IMR-90 (cell line): Measurements from ENCODE around the gene NUP98. TPM values are rescaled to one million over a fixed set of nuclear protein-coding genes. Genes with fewer than 3 reads are reported as not detected.
A peak's percentile ranks its signal among the peaks of the same experiment; 100 is the strongest.

Source experiments
- ATAC-seq: fragments of 200-7000 bp; cut with Tn5 transposase; 2 replicates; pipeline ENCODE4 v1.9.1; 2020; ENCODE audit warnings: low read depth, mild to moderate bottlenecking, moderate library complexity
- BruUV-seq: library from RNA; stranded (reverse); fragments of 400-500 nt; replicated peaks from 2 replicates; lab custom pipeline; 2021; lab: Mats Ljungman, UMichigan
- CTCF ChIA-PET: fragments of 300-600 bp; formaldehyde crosslinking; extraction: SDS; loops from one replicate; lab custom pipeline; 2021; ENCODE audit warnings: antibody characterized with exemption; lab: Yijun Ruan, JAX
- POLR2A ChIA-PET: fragments of 300-600 bp; sonication (Branson Sonifier 250); formaldehyde crosslinking; loops from one replicate; lab custom pipeline; 2022; ENCODE audit warnings: antibody characterized with exemption; ENCODE audit not compliant: unreplicated experiment; lab: Charles Lee
- DNase-seq: peaks from one replicate; pipeline ENCODE4 v3.0.0; 2013
- H2AFZ ChIP-seq: replicated peaks from 2 replicates; pipeline ENCODE3; 2013; ENCODE audit warnings: low read length, mild to moderate bottlenecking; ENCODE audit not compliant: poor library complexity
- H2AK5ac ChIP-seq: 2 replicates; pipeline ENCODE4 v1.6.1; 2013; ENCODE audit warnings: low read depth, low read length, inconsistent platforms
- H2AK9ac ChIP-seq: replicated peaks from 2 replicates; pipeline ENCODE3; 2013; ENCODE audit warnings: mild to moderate bottlenecking, low read depth, low read length, moderate library complexity; ENCODE audit not compliant: poor library complexity
- H2BK120ac ChIP-seq: 2 replicates; pipeline ENCODE4 v1.6.1; 2013; ENCODE audit warnings: low read depth, low read length, inconsistent platforms
- H2BK15ac ChIP-seq: 3 replicates; pipeline ENCODE4 v1.6.1; 2013; ENCODE audit warnings: low read depth, low read length, inconsistent platforms
- H2BK20ac ChIP-seq: 2 replicates; pipeline ENCODE4 v1.6.1; 2013; ENCODE audit warnings: low read depth, mild to moderate bottlenecking, inconsistent platforms, low read length, moderate library complexity
- H2BK5ac ChIP-seq: 2 replicates; pipeline ENCODE4 v1.6.1; 2013; ENCODE audit warnings: mild to moderate bottlenecking, low read depth, low read length, inconsistent platforms; ENCODE audit not compliant: poor library complexity, severe bottlenecking
- H3K14ac ChIP-seq: replicated peaks from 2 replicates; pipeline ENCODE4 v1.6.1; 2013; ENCODE audit warnings: low read depth, low read length, inconsistent platforms
- H3K18ac ChIP-seq: 2 replicates; pipeline ENCODE4 v1.6.1; 2013; ENCODE audit warnings: low read depth, low read length, control low read depth
- H3K23ac ChIP-seq: 2 replicates; pipeline ENCODE4 v1.6.1; 2013; ENCODE audit warnings: low read depth, low read length, inconsistent platforms
- H3K27ac ChIP-seq: 2 replicates; pipeline ENCODE4 v1.5.1; 2013; ENCODE audit warnings: mild to moderate bottlenecking, control low read depth, low read length; ENCODE audit not compliant: insufficient read depth
- H3K27me3 ChIP-seq: 2 replicates; pipeline ENCODE4 v1.6.1; 2013; ENCODE audit warnings: low read length; ENCODE audit not compliant: control insufficient read depth, insufficient read depth
- H3K36me3 ChIP-seq: 2 replicates; pipeline ENCODE4 v1.6.1; 2013; ENCODE audit warnings: low read length, mixed read lengths; ENCODE audit not compliant: control insufficient read depth, insufficient read depth
- H3K4ac ChIP-seq: 2 replicates; pipeline ENCODE4 v1.6.1; 2013; ENCODE audit warnings: low read depth, low read length, inconsistent platforms
- H3K4me1 ChIP-seq: 2 replicates; pipeline ENCODE4 v1.6.1; 2013; ENCODE audit warnings: low read length, mixed read lengths; ENCODE audit not compliant: control insufficient read depth, insufficient read depth
- H3K4me2 ChIP-seq: 2 replicates; pipeline ENCODE4 v1.6.1; 2013; ENCODE audit warnings: low read depth, mild to moderate bottlenecking, control low read depth, low read length, moderate library complexity
- H3K4me3 ChIP-seq: 2 replicates; pipeline ENCODE4 v1.5.1; 2013; ENCODE audit warnings: low read depth, mild to moderate bottlenecking, control low read depth, low read length, moderate library complexity; ENCODE audit not compliant: insufficient read depth
- H3K56ac ChIP-seq: 2 replicates; pipeline ENCODE4 v1.6.1; 2013; ENCODE audit warnings: low read length, inconsistent platforms; ENCODE audit not compliant: insufficient read depth; ENCODE audit errors: extremely low read depth
- H3K79me1 ChIP-seq, 2 experiments: 2 replicates each; pipeline ENCODE4 v1.6.1; 2013; ENCODE audit warnings: low read length in 2 of 2, inconsistent platforms in 1 of 2, low read depth in 1 of 2
- H3K9ac ChIP-seq: 2 replicates; pipeline ENCODE4 v1.6.1; 2013; ENCODE audit warnings: low read depth, low read length, control low read depth
- H3K9me1 ChIP-seq: 2 replicates; pipeline ENCODE4 v1.6.1; 2013; ENCODE audit warnings: low read length, inconsistent platforms; ENCODE audit not compliant: insufficient read depth
- H3K9me3 ChIP-seq: 2 replicates; pipeline ENCODE4 v1.6.1; 2013; ENCODE audit warnings: low read length; ENCODE audit not compliant: control insufficient read depth, insufficient read depth
- H4K20me1 ChIP-seq: 2 replicates; pipeline ENCODE4 v1.6.1; 2013; ENCODE audit warnings: low read length, inconsistent platforms; ENCODE audit not compliant: insufficient read depth
- H4K5ac ChIP-seq: 2 replicates; pipeline ENCODE4 v1.6.1; 2013; ENCODE audit warnings: mild to moderate bottlenecking, low read depth, low read length, control low read depth
- H4K8ac ChIP-seq, 2 experiments: 2 replicates each; pipeline ENCODE4 v1.6.1; 2013; ENCODE audit warnings: low read depth in 2 of 2, low read length in 2 of 2, control low read depth in 1 of 2, inconsistent platforms in 1 of 2
- H4K91ac ChIP-seq: 2 replicates; pipeline ENCODE4 v1.6.1; 2013; ENCODE audit warnings: low read depth, low read length, inconsistent platforms; ENCODE audit not compliant: insufficient read depth
- BHLHE40 ChIP-seq: fragments of 150-350 bp; IDR thresholded peaks from 2 replicates; pipeline ENCODE4 v1.6.1; 2016; ENCODE audit warnings: mild to moderate bottlenecking, low read depth, low read length
- CEBPB ChIP-seq: IDR thresholded peaks from 2 replicates; pipeline ENCODE4 v1.6.1; 2012; ENCODE audit warnings: low read depth, low read length, improper control_type of control experiment
- CHD1 ChIP-seq: IDR thresholded peaks from 2 replicates; pipeline ENCODE4 v1.6.1; 2012; ENCODE audit warnings: low read depth, low read length, improper control_type of control experiment
- CTCF ChIP-seq: conservative IDR thresholded peaks from 2 replicates; pipeline ENCODE4 v1.5.1; 2012; ENCODE audit warnings: mild to moderate bottlenecking, low read depth, low read length, improper control_type of control experiment
- ELK1 ChIP-seq: fragments of 150-350 bp; IDR thresholded peaks from 2 replicates; pipeline ENCODE4 v1.6.1; 2016; ENCODE audit warnings: low read depth, mild to moderate bottlenecking, low read length, moderate library complexity, borderline replicate concordance
- FOS ChIP-seq: fragments of 150-350 bp; IDR thresholded peaks from 2 replicates; pipeline ENCODE4 v1.6.1; 2016; ENCODE audit warnings: low read depth, low read length
- MAFK ChIP-seq: IDR thresholded peaks from 2 replicates; pipeline ENCODE4 v1.6.1; 2012; ENCODE audit warnings: low read depth, low read length, improper control_type of control experiment
- MXI1 ChIP-seq: IDR thresholded peaks from 2 replicates; pipeline ENCODE4 v1.6.1; 2012; ENCODE audit warnings: low read depth, mild to moderate bottlenecking, low read length, moderate library complexity, borderline replicate concordance
- NFE2L2 ChIP-seq: fragments of 150-350 bp; IDR thresholded peaks from 2 replicates; pipeline ENCODE4 v1.6.1; 2016; ENCODE audit warnings: low read depth, mild to moderate bottlenecking, low read length
- POLR2A ChIP-seq: IDR thresholded peaks from 2 replicates; pipeline ENCODE4 v1.6.1; 2012; ENCODE audit warnings: mild to moderate bottlenecking, low read depth, low read length
- RAD21 ChIP-seq: IDR thresholded peaks from 2 replicates; pipeline ENCODE4 v1.6.1; 2012; ENCODE audit warnings: low read length, improper control_type of control experiment
- RCOR1 ChIP-seq: IDR thresholded peaks from 2 replicates; pipeline ENCODE4 v1.6.1; 2012; ENCODE audit warnings: mild to moderate bottlenecking, low read length, improper control_type of control experiment; ENCODE audit not compliant: insufficient replicate concordance
- RFX5 ChIP-seq: IDR thresholded peaks from 2 replicates; pipeline ENCODE4 v1.8.0; 2012; ENCODE audit warnings: low read depth, mild to moderate bottlenecking, low read length, moderate library complexity
- SMC3 ChIP-seq: fragments of 150-350 bp; IDR thresholded peaks from 2 replicates; pipeline ENCODE4 v1.6.1; 2016; ENCODE audit warnings: low read depth, mild to moderate bottlenecking, antibody characterized with exemption, low read length, moderate library complexity
- USF2 ChIP-seq: fragments of 150-350 bp; IDR thresholded peaks from 2 replicates; pipeline ENCODE4 v1.6.1; 2017; ENCODE audit warnings: mild to moderate bottlenecking, antibody characterized with exemption, low read length, low read depth
- WGBS, 2 experiments: methylation state at CpG; one replicate each; pipeline versions ENCODE4 v1.1.5 to v1.1.7; 2013; ENCODE audit warnings: missing lambda C conversion rate in 2 of 2; ENCODE audit not compliant: insufficient read length in 1 of 2; ENCODE audit errors: extremely low coverage in 2 of 2; 5-methylcytosine and 5-hydroxymethylcytosine counted together
- dilution Hi-C: fragments of 300-500 bp; cut with HindIII; formaldehyde crosslinking; loops from one replicate; pipeline ENCODE4 v1.14.3; 2018; ENCODE audit warnings: low sequenced_read_pairs; ENCODE audit not compliant: unreplicated experiment
- in situ Hi-C: fragments of 300-500 bp; cut with MboI; formaldehyde crosslinking; loops from 3 replicates; pipeline ENCODE4 v1.14.3; 2019; ENCODE audit warnings: low sequenced_read_pairs, inconsistent platforms, mixed read lengths
- intact Hi-C: fragments of 100-400 bp; cut with micrococcal nuclease; formaldehyde crosslinking; loops from 2 replicates; pipeline ENCODE4 v1.10.0; 2022
- polyA plus RNA-seq, 3 experiments: library from polyadenylated mRNA; depleted of rRNA; stranded (reverse); fragments of >200 nt; gene quantifications; 2 replicates each; pipeline ENCODE4 v1.2.3, GENCODE V29; 2012; ENCODE audit warnings: low replicate concordance in 1 of 3
- total RNA-seq: library from RNA; depleted of rRNA; stranded (reverse); fragments of >200 nt; gene quantifications from 2 replicates; pipeline ENCODE4 v1.2.3, GENCODE V29; 2012

Gene NUP98
- total and polyA plus RNA-seq, 2 of the 4 experiments (the other 2 are of a cell fraction), result 103 to 138 TPM

GRCh38 chr11:3723014-3723708 lies 74.2 kb downstream of the NUP98 start:
- Histone ChIP-seq H3K9ac (no peak overlapping the region), H3K18ac (no peak overlapping the region), H3K23ac (no peak overlapping the region), H3K27me3 (no peaks in the 10 kb centered on the region), H2AK9ac (no peak overlapping the region), H2BK15ac (no peak overlapping the region), H2AK5ac (no peak overlapping the region), H4K20me1 (no peaks in the 10 kb centered on the region), H3K4me3 (no peak overlapping the region), H4K91ac (no peak overlapping the region), H3K56ac (no peak overlapping the region), H3K4me2 (no peak overlapping the region), H3K9me1 (peaks cover 16% of the 10 kb centered on the region), H2AFZ (no peak overlapping the region), H3K9me3 (no peaks in the 10 kb centered on the region), H2BK20ac (no peak overlapping the region), H3K79me1 (peaks cover 14 to 50% of the 10 kb centered on the region in 2 experiments), H4K5ac (no peak overlapping the region), H3K36me3 (peaks cover 38% of the 10 kb centered on the region), H3K14ac (no peak overlapping the region), H2BK5ac (peak overlapping the region; percentile 39), H2BK120ac (no peak overlapping the region), H3K4ac (no peak overlapping the region), H3K4me1 (peaks cover 12% of the 10 kb centered on the region), H3K27ac (peak overlapping the region; percentile 30; the same call in 1 of the 2 replicates), H4K8ac (no peak overlapping the region; a peak in 1 of 4 replicates)
- ChIA-PET CTCF (no interaction called here), POLR2A (no interaction called here)
- BruUV-seq, result no TSS peak
- intact Hi-C loops (loop anchor here (10.0 kb wide), 1 partner anchor 1872 kb away; the partner anchor contains the start of gene TRIM6), in situ Hi-C loops (no loop called here), dilution Hi-C loops (no loop called here)
- no CpG with 5 or more reads among the region's 6 CpGs for WGBS, 2 experiments
- ATAC-seq (peak; percentile 94), DNase-seq (peak; percentile 99)
- TF ChIP-seq MAFK (peak; percentile 18; the same call in 1 of the 2 replicates), BHLHE40 (peak; percentile 98), POLR2A (no peak), ELK1 (no peak), CEBPB (peak; percentile 99), RCOR1 (peak; percentile 62), NFE2L2 (peak; percentile 82; the same call in 1 of the 2 replicates), SMC3 (no peak), CHD1 (no peak), CTCF (no peak), RFX5 (no peak), RAD21 (no peak), USF2 (no peak), MXI1 (no peak), FOS (peak; percentile 98)
